Endothelial cell of umbilical vein (primary cell): ENCODE data around the gene HBS1L. TPM values are rescaled to one million over a fixed set of nuclear protein-coding genes. Genes with fewer than 3 reads are reported as not detected.

Experiments
- BruUV-seq: library from RNA; stranded (reverse); fragments of 400-500 nt; replicated peaks from 2 replicates; lab custom pipeline; 2021; lab: Mats Ljungman, UMichigan
- CTCF ChIA-PET: fragments of 300-600, 350-600 bp; sonication (Branson Sonifier 250); formaldehyde crosslinking; loops from one replicate; lab custom pipeline; 2021; ENCODE audit warnings: antibody characterized with exemption, inconsistent platforms; lab: Charles Lee
- POLR2A ChIA-PET: fragments of 300-600, 350-600 bp; sonication (Branson Sonifier 250); formaldehyde crosslinking; loops from one replicate; lab custom pipeline; 2021; ENCODE audit warnings: antibody characterized with exemption, inconsistent platforms; lab: Charles Lee
- DNase-seq: peaks from one replicate; pipeline ENCODE4 v3.0.0-alpha.2; 2011; ENCODE audit warnings: low read depth, low spot score
- FAIRE-seq: peaks from 2 replicates; lab custom pipeline; 2011; peaks lifted over from hg19 to GRCh38; lab: Jason Lieb, UNC
- H2AFZ ChIP-seq: 2 replicates; pipeline ENCODE4 v1.6.0; 2012; ENCODE audit warnings: low read depth, low read length, control low read depth, inconsistent platforms
- H3K27ac ChIP-seq: 2 replicates; pipeline ENCODE4 v1.5.1; 2011; ENCODE audit warnings: low read depth, mild to moderate bottlenecking, control low read depth, low read length, moderate library complexity; ENCODE audit not compliant: insufficient read depth
- H3K27me3 ChIP-seq, 2 experiments: 2 replicates each; pipeline versions ENCODE4 v1.6.0 to v1.6.1; 2011; ENCODE audit warnings: low read length in 2 of 2, mixed read lengths in 1 of 2; ENCODE audit not compliant: control insufficient read depth in 2 of 2, insufficient read depth in 2 of 2
- H3K36me3 ChIP-seq, 2 experiments: 2 replicates in 1 of 2; 3 replicates in 1 of 2; pipeline ENCODE4 v1.5.1; 2011; ENCODE audit warnings: low read length in 2 of 2, mild to moderate bottlenecking in 1 of 2, moderate library complexity in 1 of 2; ENCODE audit not compliant: control insufficient read depth in 2 of 2, insufficient read depth in 2 of 2; ENCODE audit errors: extremely low read depth in 1 of 2
- H3K4me1 ChIP-seq: 3 replicates; pipeline ENCODE4 v1.5.1; 2011; ENCODE audit warnings: mild to moderate bottlenecking, low read length; ENCODE audit not compliant: control insufficient read depth, insufficient read depth; ENCODE audit errors: extremely low read depth
- H3K4me2 ChIP-seq: 2 replicates; pipeline ENCODE4 v1.6.1; 2011; ENCODE audit warnings: low read length, control low read depth, mixed read lengths; ENCODE audit not compliant: insufficient read depth
- H3K4me3 ChIP-seq, 3 experiments: fragments of 200-600 bp in 1 of 3; sonication (generic), shearing (Covaris generic) in 1 of 3; replicated peaks in 1 of 3; 2 replicates each; pipeline ENCODE4 v1.5.1; 2011 to 2016; ENCODE audit warnings: control low read depth in 3 of 3, low read length in 3 of 3, mild to moderate bottlenecking in 2 of 3, inconsistent platforms in 1 of 3, low read depth in 1 of 3, moderate library complexity in 1 of 3; ENCODE audit not compliant: insufficient read depth in 1 of 3
- H3K79me2 ChIP-seq: 2 replicates; pipeline ENCODE4 v1.6.0; 2012; ENCODE audit warnings: low read length, inconsistent platforms; ENCODE audit not compliant: control insufficient read depth, insufficient read depth
- H3K9ac ChIP-seq: replicated peaks from 2 replicates; pipeline ENCODE3; 2011; ENCODE audit warnings: low read length, control low read depth; ENCODE audit not compliant: insufficient read depth; ENCODE audit errors: extremely low read depth
- H3K9me1 ChIP-seq: replicated peaks from 3 replicates; pipeline ENCODE4 v1.6.0; 2011; ENCODE audit warnings: mild to moderate bottlenecking, low read length; ENCODE audit not compliant: control insufficient read depth, insufficient read depth; ENCODE audit errors: extremely low read depth
- H3K9me3 ChIP-seq: replicated peaks from 2 replicates; pipeline ENCODE4 v1.5.1; 2012; ENCODE audit warnings: low read length, inconsistent platforms; ENCODE audit not compliant: control insufficient read depth, insufficient read depth
- H4K20me1 ChIP-seq: replicated peaks from 2 replicates; pipeline ENCODE3; 2011; ENCODE audit warnings: mild to moderate bottlenecking, low read length; ENCODE audit not compliant: control insufficient read depth, insufficient read depth; ENCODE audit errors: extremely low read depth
- CTCF ChIP-seq, 2 donors: IDR thresholded peaks; 1 replicate in 1 of 2; 2 replicates in 1 of 2; pipeline ENCODE4 v1.5.1; 2011; ENCODE audit warnings: low read length in 2 of 2, mild to moderate bottlenecking in 2 of 2, moderate library complexity in 2 of 2, control low read depth in 1 of 2, inconsistent platforms in 1 of 2, low read depth in 1 of 2; ENCODE audit not compliant: insufficient read depth in 1 of 2; ENCODE audit errors: extremely low read depth in 1 of 2
- EZH2 ChIP-seq: IDR thresholded peaks from 2 replicates; pipeline ENCODE4 v1.6.1; 2012; ENCODE audit warnings: borderline replicate concordance, low read depth, mild to moderate bottlenecking, moderate library complexity, low read length, inconsistent platforms; ENCODE audit not compliant: severe bottlenecking
- FOS ChIP-seq: IDR thresholded peaks from 2 replicates; pipeline ENCODE4 v1.6.1; 2011; ENCODE audit warnings: mild to moderate bottlenecking, low read length, moderate library complexity, borderline replicate concordance; ENCODE audit not compliant: insufficient read depth
- GATA2 ChIP-seq: IDR thresholded peaks from 2 replicates; pipeline ENCODE4 v1.7.0; 2011; ENCODE audit warnings: low read depth, mild to moderate bottlenecking, moderate library complexity, mixed read lengths, low read length; ENCODE audit not compliant: insufficient read length, insufficient read depth
- JUN ChIP-seq: IDR thresholded peaks from 2 replicates; pipeline ENCODE4 v1.6.1; 2011; ENCODE audit warnings: borderline replicate concordance, low read depth; ENCODE audit not compliant: insufficient read length, insufficient read depth
- MAX ChIP-seq: IDR thresholded peaks from 2 replicates; pipeline ENCODE4 v1.6.1; 2011; ENCODE audit not compliant: insufficient read depth, insufficient read length
- MYC ChIP-seq: IDR thresholded peaks from one replicate; pipeline ENCODE4 v1.6.1; 2011; ENCODE audit warnings: mild to moderate bottlenecking, low read depth, low read length
- POLR2A ChIP-seq: IDR thresholded peaks from 2 replicates; pipeline ENCODE4 v1.6.1; 2012; ENCODE audit warnings: low read depth, mild to moderate bottlenecking, control low read depth, low read length
- POLR2AphosphoS5 ChIP-seq: IDR thresholded peaks from 2 replicates; pipeline ENCODE4 v1.6.1; 2012; ENCODE audit warnings: low read depth, mild to moderate bottlenecking, control low read depth, low read length, moderate library complexity; ENCODE audit not compliant: insufficient read depth
- dilution Hi-C: fragments of 300-500 bp; cut with MboI; formaldehyde crosslinking; loops from one replicate; pipeline ENCODE4 v1.15.0; 2019; ENCODE audit warnings: low sequenced_read_pairs; ENCODE audit not compliant: extremely low pct_ligation_motif_present
- intact Hi-C: fragments of 100-400 bp; cut with micrococcal nuclease; formaldehyde crosslinking; loops from one replicate; pipeline ENCODE4 v1.10.0; 2022
- polyA plus RNA-seq, 4 experiments: library from polyadenylated mRNA; depleted of rRNA in 3 of 4; stranded (reverse) in 3 of 4; unstranded in 1 of 4; fragments of >200 nt; gene quantifications; 2 replicates each; pipeline versions ENCODE4 v1.2.1 to v1.2.3, GENCODE V29; 2011 to 2012; ENCODE audit warnings: missing spikeins in 1 of 4
- total RNA-seq: library from RNA; stranded (reverse); gene quantifications from 2 replicates; pipeline ENCODE4 v1.2.3, GENCODE V29; 2021

The HBS1L gene
- total and polyA plus RNA-seq, 2 donors (not counting 3 experiments of a cell fraction or from before 2014, with no cell fraction given): 23.7 to 74.6 TPM

GRCh38 chr6:134956032-134956431, 98.6 kb downstream of the HBS1L start:
- intact Hi-C loops: no loop called here

More at GRCh38 chr6:134956032-134956431, 98.6 kb downstream of the HBS1L start:
- Histone ChIP-seq H4K20me1 (no peaks in the 10 kb centered on the region), H2AFZ (no peak overlapping the region), H3K79me2 (no peaks in the 10 kb centered on the region), H3K4me1 (no peaks in the 10 kb centered on the region), H3K27ac (no peak overlapping the region), H3K9me1 (no peaks in the 10 kb centered on the region), H3K27me3 (no peaks in the 10 kb centered on the region), H3K4me3 (no peak overlapping the region), H3K36me3 (no peaks in the 10 kb centered on the region), H3K9ac (no peak overlapping the region), H3K4me2 (no peak overlapping the region), H3K9me3 (no peaks in the 10 kb centered on the region)
- ChIA-PET CTCF (no interaction called here), POLR2A (no interaction called here)
- TF ChIP-seq GATA2: no peak
- no peak for TF ChIP-seq POLR2A
- TF ChIP-seq POLR2AphosphoS5: no peak
- no peak for TF ChIP-seq JUN
- no peak for TF ChIP-seq CTCF (IDR thresholded peaks at IDR 0.05; ENCODE audit: extremely low read depth in 1 of 2, insufficient read depth in 1 of 2, low read depth in 1 of 2, low read length in 2 of 2)
- no peak for TF ChIP-seq EZH2
- TF ChIP-seq MYC: no peak
- no peak for TF ChIP-seq MAX
- no peak for TF ChIP-seq FOS
- no peak for FAIRE-seq
- BruUV-seq: no TSS peak
- DNase-seq: no peak
- dilution Hi-C loops: no loop called here
